Measurements from ENCODE around the gene BRINP2.

- TF ChIP-seq EGR1 (IDR thresholded peaks at IDR 0.05) = no peak
- TF ChIP-seq REST (IDR thresholded peaks at IDR 0.05; ENCODE audit: low read depth) = no peak
- TF ChIP-seq YY1 (IDR thresholded peaks at IDR 0.05; ENCODE audit: low read depth) = no peak
These were observed 112.2 kb downstream of the BRINP2 start for GRCh38 chr1:177282976-177283375.
